HepG2 (cell line): ENCODE data around the gene DNAJB11. TPM values are rescaled to one million over a fixed set of nuclear protein-coding genes. Genes with fewer than 3 reads are reported as not detected.
A peak's percentile ranks its signal among the peaks of the same experiment; 100 is the strongest.

Source experiments
- BCL3 ChIP-seq: sonication (generic); formaldehyde crosslinking; IDR thresholded peaks from 2 replicates; pipeline ENCODE4 v1.5.1; 2020; ENCODE audit warnings: mild to moderate bottlenecking, missing genetic modification reagents, moderate library complexity
- HMG20B ChIP-seq: conservative IDR thresholded peaks from 2 replicates; pipeline ENCODE4 v1.6.1; 2016; ENCODE audit warnings: missing genetic modification reagents, missing compliant biosample characterization
- HNF1B ChIP-seq: sonication (generic); formaldehyde crosslinking; IDR thresholded peaks from 2 replicates; pipeline ENCODE4 v1.5.1; 2020; ENCODE audit warnings: mild to moderate bottlenecking, moderate library complexity, missing genetic modification reagents
- KLF6 ChIP-seq: IDR thresholded peaks from 2 replicates; pipeline ENCODE4 v1.8.0; 2016; ENCODE audit warnings: missing biosample characterization, missing genetic modification reagents
- PAWR ChIP-seq: sonication (generic); formaldehyde crosslinking; IDR thresholded peaks from 2 replicates; pipeline ENCODE4 v1.4.0; 2020; ENCODE audit warnings: missing genetic modification reagents, mild to moderate bottlenecking, borderline replicate concordance
- PHF5A ChIP-seq: IDR thresholded peaks from one replicate; pipeline ENCODE4 v1.6.1; 2018; ENCODE audit warnings: low read depth, missing genetic modification reagents; ENCODE audit not compliant: unreplicated experiment
- PPARG ChIP-seq: conservative IDR thresholded peaks from 2 replicates; pipeline ENCODE4 v1.6.1; 2016; ENCODE audit warnings: missing biosample characterization, missing genetic modification reagents
- REST ChIP-seq, 2 experiments: IDR thresholded peaks; 2 replicates each; pipeline ENCODE4 v1.6.1; 2011 to 2012; ENCODE audit warnings: low read length in 2 of 2, borderline replicate concordance in 1 of 2, low read depth in 1 of 2, mild to moderate bottlenecking in 1 of 2, moderate library complexity in 1 of 2
- SIN3B ChIP-seq: fragments of 150-350 bp; IDR thresholded peaks from 2 replicates; pipeline ENCODE4 v1.6.1; 2014; ENCODE audit warnings: low read length
- TEAD2 ChIP-seq: sonication (generic); formaldehyde crosslinking; IDR thresholded peaks from 2 replicates; pipeline ENCODE4 v1.9.0; 2021; ENCODE audit warnings: missing genetic modification reagents
- TEF ChIP-seq: sonication (generic); formaldehyde crosslinking; IDR thresholded peaks from 2 replicates; pipeline ENCODE4 v1.5.0; 2020; ENCODE audit warnings: missing genetic modification reagents
- TRAFD1 ChIP-seq: sonication (generic); formaldehyde crosslinking; IDR thresholded peaks from 2 replicates; pipeline ENCODE4 v1.5.1; 2020; ENCODE audit warnings: missing genetic modification reagents, mild to moderate bottlenecking, borderline replicate concordance
- TSC22D2 ChIP-seq: sonication (generic); formaldehyde crosslinking; IDR thresholded peaks from 2 replicates; pipeline ENCODE4 v1.5.1; 2020; ENCODE audit warnings: missing genetic modification reagents, mild to moderate bottlenecking, borderline replicate concordance
- ZBTB38 ChIP-seq: sonication (generic); formaldehyde crosslinking; IDR thresholded peaks from 2 replicates; pipeline ENCODE4 v1.5.1; 2020; ENCODE audit warnings: mild to moderate bottlenecking, missing genetic modification reagents
- ZFP37 ChIP-seq: sonication (generic); formaldehyde crosslinking; IDR thresholded peaks from 2 replicates; pipeline ENCODE4 v1.4.0; 2020; ENCODE audit warnings: missing genetic modification reagents, borderline replicate concordance
- ZFP62 ChIP-seq: sonication (generic); formaldehyde crosslinking; IDR thresholded peaks from 2 replicates; pipeline ENCODE4 v1.4.0; 2020; ENCODE audit warnings: missing genetic modification reagents
- ZNF329 ChIP-seq: sonication (generic); formaldehyde crosslinking; IDR thresholded peaks from 2 replicates; pipeline ENCODE4 v1.9.0; 2021; ENCODE audit warnings: low read depth, mild to moderate bottlenecking, missing genetic modification reagents
- ZNF446 ChIP-seq: sonication (generic); formaldehyde crosslinking; IDR thresholded peaks from 2 replicates; pipeline ENCODE4 v1.5.0; 2020; ENCODE audit warnings: mild to moderate bottlenecking, missing genetic modification reagents
- ZNF563 ChIP-seq: sonication (generic); formaldehyde crosslinking; IDR thresholded peaks from 2 replicates; pipeline ENCODE4 v1.8.0; 2022; ENCODE audit warnings: mild to moderate bottlenecking, moderate library complexity, missing genetic modification reagents
- ZNF597 ChIP-seq: sonication (generic); formaldehyde crosslinking; IDR thresholded peaks from 2 replicates; pipeline ENCODE4 v1.5.0; 2020; ENCODE audit warnings: missing genetic modification reagents
- polyA plus RNA-seq, 8 experiments: library from polyadenylated mRNA; depleted of rRNA in 3 of 8; stranded (reverse) in 7 of 8; unstranded in 1 of 8; fragments of >200 nt; fragmentation: Illumina TruSeq in 4 of 8; extraction: Trizol in 4 of 8; gene quantifications; 2 replicates each; pipeline versions ENCODE4 v1.2.1 to v1.2.3, GENCODE V29; 2011 to 2016; ENCODE audit warnings: low read depth in 4 of 8, missing spikeins in 1 of 8, mixed read lengths in 1 of 8; ENCODE audit not compliant: insufficient read depth in 1 of 8
- total RNA-seq, 5 experiments: library from RNA; depleted of rRNA; stranded (reverse); fragments of >200 nt; fragmentation: Illumina TruSeq; extraction: Trizol; gene quantifications; 2 replicates each; pipeline ENCODE4 v1.2.3, GENCODE V29; 2016; ENCODE audit warnings: low read depth in 1 of 5

Gene DNAJB11
- total and polyA plus RNA-seq, 2 of the 13 experiments (the other 11 are each of a cell fraction or from before 2014, with no cell fraction given), result 41.0 to 132 TPM

- TF ChIP-seq ZNF563 (CRISPR knock-in tag) (no peak), PHF5A (CRISPR knock-in tag) (no peak), ZNF446 (CRISPR knock-in tag) (no peak), TRAFD1 (CRISPR knock-in tag) (no peak), ZNF597 (no peak), ZNF329 (CRISPR knock-in tag) (0 out of 2 replicates have a peak, but pooled peaks have one; percentile 49), ZBTB38 (CRISPR knock-in tag) (peak; percentile 72; the same call in 1 of the 2 replicates), SIN3B (no peak), HNF1B (CRISPR knock-in tag) (0 out of 2 replicates have a peak, but pooled peaks have one; percentile 12), HMG20B (no peak), REST (IDR thresholded peaks at IDR 0.05; ENCODE audit: borderline replicate concordance in 1 of 2, low read depth in 1 of 2, low read length in 2 of 2) (no peak), TEAD2 (CRISPR knock-in tag) (no peak), TSC22D2 (0 out of 2 replicates have a peak, but pooled peaks have one; percentile 30), PPARG (CRISPR knock-in tag) (no peak; the same call in 1 of the 2 replicates), BCL3 (CRISPR knock-in tag) (no peak), KLF6 (CRISPR knock-in tag) (no peak), ZFP62 (CRISPR knock-in tag) (no peak), PAWR (CRISPR knock-in tag) (no peak), ZFP37 (peak; percentile 55; the same call in 1 of the 2 replicates), TEF (CRISPR knock-in tag) (no peak)
These were observed 49.3 kb downstream of the DNAJB11 start (continued) for GRCh38 chr3:186619787-186620212.
